Caco-2 (cell line): ENCODE measurements around the gene POLRMT. TPM values are rescaled to one million over a fixed set of nuclear protein-coding genes. Genes with fewer than 3 reads are reported as not detected.
"Not testable (repeated sequence)": the region's sequence is repeated elsewhere in the genome, so short reads cannot be mapped to it uniquely, and the experiment has no call there.

Experiments used
- BruUV-seq: library from RNA; stranded (reverse); fragments of 400-500 nt; replicated peaks from 2 replicates; lab custom pipeline; 2021; lab: Mats Ljungman, UMichigan
- CTCF ChIA-PET: fragments of 300-600 bp; sonication (Branson Sonifier 250); formaldehyde crosslinking; loops from one replicate; lab custom pipeline; 2022; ENCODE audit warnings: antibody characterized with exemption; lab: Charles Lee
- POLR2A ChIA-PET: fragments of 300-600 bp; sonication (Branson Sonifier 250); formaldehyde crosslinking; loops from one replicate; lab custom pipeline; 2022; ENCODE audit warnings: antibody characterized with exemption; lab: Charles Lee
- DNase-seq, 2 experiments: peaks; one replicate each; pipeline versions ENCODE4 v3.0.0 to v3.0.0-alpha.2; 2020 to 2022
- H3K27me3 ChIP-seq: replicated peaks from 2 replicates; pipeline ENCODE4 v1.6.0; 2011; ENCODE audit warnings: low read length; ENCODE audit not compliant: control insufficient read depth, insufficient read depth
- H3K36me3 ChIP-seq: 2 replicates; pipeline ENCODE4 v1.5.1; 2011; ENCODE audit warnings: low read length; ENCODE audit not compliant: control insufficient read depth, insufficient read depth
- H3K4me1 ChIP-seq: fragments of 250-450 bp; sonication (Bioruptor Pico); 2 replicates; pipeline ENCODE4 v1.5.1; 2020; ENCODE audit warnings: mild to moderate bottlenecking
- H3K4me3 ChIP-seq: 2 replicates; pipeline ENCODE4 v1.5.1; 2011; ENCODE audit warnings: low read depth, mild to moderate bottlenecking, control low read depth, low read length
- H3K9me3 ChIP-seq: fragments of 250-450 bp; sonication (Bioruptor Pico); 2 replicates; pipeline ENCODE4 v1.5.1; 2020; ENCODE audit warnings: mild to moderate bottlenecking, moderate library complexity
- H3K27ac Mint-ChIP-seq: one replicate; pipeline ENCODE4 v1.8.0; 2022; ENCODE audit warnings: mixed read lengths; ENCODE audit not compliant: unreplicated experiment
- H3K27me3 Mint-ChIP-seq: one replicate; pipeline ENCODE4 v1.8.0; 2022; ENCODE audit warnings: mixed read lengths; ENCODE audit not compliant: insufficient read depth, unreplicated experiment
- H3K36me3 Mint-ChIP-seq: one replicate; pipeline ENCODE4 v1.8.0; 2022; ENCODE audit warnings: mild to moderate bottlenecking, mixed read lengths; ENCODE audit not compliant: insufficient read depth, unreplicated experiment
- H3K4me1 Mint-ChIP-seq: one replicate; pipeline ENCODE4 v1.8.0; 2022; ENCODE audit warnings: low read depth, mixed read lengths; ENCODE audit not compliant: unreplicated experiment
- H3K4me3 Mint-ChIP-seq: one replicate; pipeline ENCODE4 v1.8.0; 2022; ENCODE audit warnings: mild to moderate bottlenecking, moderate library complexity, mixed read lengths; ENCODE audit not compliant: unreplicated experiment
- H3K9me3 Mint-ChIP-seq: one replicate; pipeline ENCODE4 v1.8.0; 2022; ENCODE audit warnings: mixed read lengths; ENCODE audit not compliant: unreplicated experiment
- intact Hi-C: fragments of 100-400 bp; cut with micrococcal nuclease; formaldehyde crosslinking; loops from one replicate; pipeline ENCODE4 v1.10.0; 2022; ENCODE audit not compliant: unreplicated experiment
- total RNA-seq: library from RNA; stranded (reverse); gene quantifications from 2 replicates; pipeline ENCODE4 v1.2.3, GENCODE V29; 2022
- TF ChIP-seq, protein P1 (sequence below), 2 experiments: fragments of 200-600 bp in 1 of 2; IDR thresholded peaks; 1 replicate in 1 of 2; 2 replicates in 1 of 2; pipeline versions ENCODE4 v1.5.1 to v1.8.0; 2011 to 2022; ENCODE audit warnings: antibody characterized with exemption in 1 of 2, control low read depth in 1 of 2, inconsistent platforms in 1 of 2, low read depth in 1 of 2, low read length in 1 of 2, mild to moderate bottlenecking in 1 of 2, moderate library complexity in 1 of 2; ENCODE audit not compliant: insufficient read depth in 1 of 2, severe bottlenecking in 1 of 2, unreplicated experiment in 1 of 2

Gene POLRMT
- total RNA-seq, 1 experiment from 2014 or later: 95.8 TPM

DNA sequence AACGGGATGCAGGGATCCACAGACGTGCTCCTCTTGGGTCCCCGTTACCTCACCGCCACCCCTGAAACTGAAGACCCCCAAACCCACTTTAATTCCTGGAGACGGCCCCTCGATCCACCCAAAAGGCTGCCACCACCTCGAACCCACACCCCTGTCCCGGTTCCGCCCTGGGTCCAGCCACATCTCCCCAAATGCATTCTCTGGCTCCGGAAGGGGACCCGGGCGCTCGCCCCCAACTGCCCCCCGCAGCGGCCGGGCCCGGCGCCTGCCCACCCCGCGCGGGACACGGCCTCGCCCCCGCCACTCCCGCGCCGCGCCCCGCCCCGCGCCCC, 42.6 kb upstream of the POLRMT start:
- intact Hi-C loops: no loop called here

GRCh38 chr19:674282-675151, 41.2 kb upstream of the POLRMT start:
- POLR2A ChIA-PET: no interaction called here
- Histone ChIP-seq H3K27me3 (no peaks in the 10 kb centered on the region), H3K36me3 (no peaks in the 10 kb centered on the region; the same call in 1 of the 2 replicates), H3K4me3 (no peak overlapping the region), H3K9me3 (no peaks in the 10 kb centered on the region), H3K4me1 (peaks cover 17% of the 10 kb centered on the region)
- Mint-ChIP-seq H3K4me3 (no peak overlapping the region), H3K36me3 (peaks cover 20% of the 10 kb centered on the region), H3K4me1 (peaks cover 5% of the 10 kb centered on the region), H3K27ac (no peak overlapping the region), H3K9me3 (no peaks in the 10 kb centered on the region), H3K27me3 (no peaks in the 10 kb centered on the region)
- CTCF ChIA-PET: interaction anchor here (0.6 kb wide), 1 partner anchor 12 kb away, joined by 7 read pairs; the partner anchor contains the start of gene RNF126
- intact Hi-C loops: no loop called here
- DNase-seq: no peak
- TF ChIP-seq, protein P1, sequence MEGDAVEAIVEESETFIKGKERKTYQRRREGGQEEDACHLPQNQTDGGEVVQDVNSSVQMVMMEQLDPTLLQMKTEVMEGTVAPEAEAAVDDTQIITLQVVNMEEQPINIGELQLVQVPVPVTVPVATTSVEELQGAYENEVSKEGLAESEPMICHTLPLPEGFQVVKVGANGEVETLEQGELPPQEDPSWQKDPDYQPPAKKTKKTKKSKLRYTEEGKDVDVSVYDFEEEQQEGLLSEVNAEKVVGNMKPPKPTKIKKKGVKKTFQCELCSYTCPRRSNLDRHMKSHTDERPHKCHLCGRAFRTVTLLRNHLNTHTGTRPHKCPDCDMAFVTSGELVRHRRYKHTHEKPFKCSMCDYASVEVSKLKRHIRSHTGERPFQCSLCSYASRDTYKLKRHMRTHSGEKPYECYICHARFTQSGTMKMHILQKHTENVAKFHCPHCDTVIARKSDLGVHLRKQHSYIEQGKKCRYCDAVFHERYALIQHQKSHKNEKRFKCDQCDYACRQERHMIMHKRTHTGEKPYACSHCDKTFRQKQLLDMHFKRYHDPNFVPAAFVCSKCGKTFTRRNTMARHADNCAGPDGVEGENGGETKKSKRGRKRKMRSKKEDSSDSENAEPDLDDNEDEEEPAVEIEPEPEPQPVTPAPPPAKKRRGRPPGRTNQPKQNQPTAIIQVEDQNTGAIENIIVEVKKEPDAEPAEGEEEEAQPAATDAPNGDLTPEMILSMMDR (IDR thresholded peaks at IDR 0.05; ENCODE audit: insufficient read depth in 1 of 2, low read depth in 1 of 2, low read length in 1 of 2, severe bottlenecking in 1 of 2, unreplicated experiment in 1 of 2): no peak
- BruUV-seq: no TSS peak

More for the DNA sequence above, 42.6 kb upstream of the POLRMT start:
- ChIA-PET POLR2A (interaction anchor here (0.6 to 2.0 kb wide), 3 partner anchors 77 to 108 kb away, joined by 3 to 7 read pairs (median 4); no protein-coding TSS in a partner anchor), CTCF (interaction anchor here (0.6 to 1.3 kb wide), 3 partner anchors 58 to 267 kb away, joined by 3 to 4 read pairs (median 3); partner anchors contain the start of gene C2CD4C)
- Histone ChIP-seq H3K4me1 (peaks cover 17% of the 10 kb centered on the region), H3K9me3 (no peaks in the 10 kb centered on the region), H3K27me3 (no peaks in the 10 kb centered on the region), H3K4me3 (peak overlapping the region; percentile 58), H3K36me3 (no peaks in the 10 kb centered on the region; the same call in 1 of the 2 replicates)
- peak overlapping the region; percentile 69 for H3K4me3 Mint-ChIP-seq
- TF ChIP-seq, protein P1 (IDR thresholded peaks at IDR 0.05; ENCODE audit: insufficient read depth in 1 of 2, low read depth in 1 of 2, low read length in 1 of 2, severe bottlenecking in 1 of 2, unreplicated experiment in 1 of 2): no peak
- no TSS peak for BruUV-seq
- no peaks in the 10 kb centered on the region for H3K27me3 Mint-ChIP-seq
- peaks cover 5% of the 10 kb centered on the region for H3K4me1 Mint-ChIP-seq
- H3K9me3 Mint-ChIP-seq: no peaks in the 10 kb centered on the region
- peaks cover 18% of the 10 kb centered on the region for H3K36me3 Mint-ChIP-seq
- H3K27ac Mint-ChIP-seq: no peak overlapping the region
- no peak for DNase-seq

GRCh38 chr19:670609-671075, 37.3 kb upstream of the POLRMT start:
- intact Hi-C loops: no loop called here
- CTCF ChIA-PET: no interaction called here
- Histone ChIP-seq H3K27me3 (no peaks in the 10 kb centered on the region), H3K9me3 (peaks cover 6% of the 10 kb centered on the region; the same call in 1 of the 2 replicates), H3K4me1 (peaks cover 19% of the 10 kb centered on the region), H3K4me3 (no peak overlapping the region), H3K36me3 (no peaks in the 10 kb centered on the region)
- H3K27me3 Mint-ChIP-seq: no peaks in the 10 kb centered on the region
- peaks cover 24% of the 10 kb centered on the region for H3K36me3 Mint-ChIP-seq
- H3K9me3 Mint-ChIP-seq: no peaks in the 10 kb centered on the region
- POLR2A ChIA-PET: no interaction called here
- no TSS peak for BruUV-seq
- H3K4me1 Mint-ChIP-seq: peaks cover 5% of the 10 kb centered on the region
- DNase-seq: no peak
- TF ChIP-seq, protein P1 (IDR thresholded peaks at IDR 0.05; ENCODE audit: insufficient read depth in 1 of 2, low read depth in 1 of 2, low read length in 1 of 2, severe bottlenecking in 1 of 2, unreplicated experiment in 1 of 2): no peak
- no peak overlapping the region for H3K4me3 Mint-ChIP-seq
- no peak overlapping the region for H3K27ac Mint-ChIP-seq

DNA sequence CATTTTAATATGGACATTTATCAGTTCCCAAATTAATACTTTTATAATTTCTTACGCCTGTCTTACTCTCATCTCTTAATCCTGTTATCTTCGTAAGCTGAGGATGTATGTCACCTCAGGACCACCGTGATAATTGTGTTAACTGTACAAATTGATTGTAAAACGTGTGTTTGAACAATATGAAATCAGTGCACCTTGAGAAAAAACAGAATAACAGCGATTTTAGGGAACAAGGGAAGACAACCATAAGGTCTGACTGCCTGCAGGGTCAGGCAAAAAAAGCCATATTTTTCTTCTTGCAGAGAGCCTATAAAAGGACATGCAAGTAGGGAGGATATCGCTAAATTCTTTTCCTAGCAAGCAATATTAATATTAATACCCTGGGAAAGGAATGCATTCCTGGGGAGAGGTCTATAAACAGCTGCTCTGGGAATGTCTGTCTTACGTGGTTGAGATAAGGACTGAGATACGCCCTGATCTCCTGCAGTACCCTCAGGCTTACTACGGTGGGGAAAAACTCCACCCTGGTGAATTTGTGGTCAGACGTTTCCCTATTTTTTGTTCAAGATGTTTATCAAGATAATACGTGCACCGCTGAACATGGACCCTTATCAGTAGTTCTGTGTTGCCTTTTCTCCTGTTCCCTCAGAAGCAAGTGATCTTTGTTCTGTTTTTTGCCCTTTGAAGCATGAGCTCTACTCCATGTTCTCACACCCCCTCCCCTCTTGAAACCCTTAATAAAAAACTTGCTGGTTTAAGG, 35.5 kb upstream of the POLRMT start:
- Mint-ChIP-seq H3K27ac (peak overlapping the region; percentile 48), H3K4me3 (peak overlapping the region; percentile 58), H3K36me3 (peaks cover 25% of the 10 kb centered on the region)
- H3K4me3 ChIP-seq, H3K9me3 Mint-ChIP-seq, intact Hi-C loops, H3K9me3 ChIP-seq, H3K27me3 Mint-ChIP-seq, H3K4me1 Mint-ChIP-seq, H3K27me3 ChIP-seq, H3K36me3 ChIP-seq, BruUV-seq, CTCF ChIA-PET: not testable (repeated sequence)
- H3K4me1 ChIP-seq: peaks cover 21% of the 10 kb centered on the region
- DNase-seq: peak; percentile 70 to 82
- POLR2A ChIA-PET: interaction anchor here (1.5 kb wide), 1 partner anchor 12 kb away, joined by 4 read pairs; no protein-coding TSS in a partner anchor
